H1 (cell line): ENCODE results near the gene RAB8B. TPM values are rescaled to one million over a fixed set of nuclear protein-coding genes. Genes with fewer than 3 reads are reported as not detected.

Experiments used
- CTCF ChIA-PET: fragments of 300-600 bp; sonication (Branson Sonifier 250); formaldehyde crosslinking; loops from one replicate; lab custom pipeline; 2021; ENCODE audit not compliant: partially characterized antibody; lab: Charles Lee
- POLR2A ChIA-PET: fragments of 300-600 bp; sonication (Branson Sonifier 250); formaldehyde crosslinking; loops from one replicate; lab custom pipeline; 2021; ENCODE audit warnings: inconsistent platforms; ENCODE audit not compliant: partially characterized antibody; lab: Charles Lee
- DNase-seq, 2 experiments: peaks; one replicate each; pipeline versions ENCODE4 v3.0.0 to v3.0.0-alpha.2; 2010 to 2022; ENCODE audit warnings: low spot score in 2 of 2, low read depth in 1 of 2, mixed read lengths in 1 of 2
- FAIRE-seq: peaks from 2 replicates; lab custom pipeline; 2011; peaks lifted over from hg19 to GRCh38; lab: Jason Lieb, UNC
- H2AFZ ChIP-seq: 2 replicates; pipeline ENCODE4 v1.8.1; 2012; ENCODE audit warnings: low read length, inconsistent platforms
- H2AK5ac ChIP-seq: 2 replicates; pipeline ENCODE4 v1.6.1; 2013; ENCODE audit warnings: low read depth, low read length
- H2BK120ac ChIP-seq: replicated peaks from 2 replicates; pipeline ENCODE3; 2013; ENCODE audit warnings: low read depth, low read length, inconsistent platforms
- H2BK12ac ChIP-seq: 2 replicates; pipeline ENCODE4 v1.6.1; 2013; ENCODE audit warnings: low read depth, low read length
- H2BK15ac ChIP-seq: 2 replicates; pipeline ENCODE4 v1.6.1; 2013; ENCODE audit warnings: low read length
- H2BK20ac ChIP-seq: 2 replicates; pipeline ENCODE4 v1.6.1; 2013; ENCODE audit warnings: low read length
- H2BK5ac ChIP-seq: 2 replicates; pipeline ENCODE4 v1.6.1; 2013; ENCODE audit warnings: low read depth, low read length
- H3K14ac ChIP-seq: 2 replicates; pipeline ENCODE4 v1.6.1; 2013; ENCODE audit warnings: inconsistent platforms; ENCODE audit not compliant: insufficient read length
- H3K18ac ChIP-seq: 2 replicates; pipeline ENCODE4 v1.6.1; 2013; ENCODE audit warnings: low read length; ENCODE audit errors: extremely low read depth
- H3K23ac ChIP-seq: 2 replicates; pipeline ENCODE4 v1.6.1; 2013; ENCODE audit warnings: inconsistent platforms; ENCODE audit not compliant: insufficient read length
- H3K23me2 ChIP-seq: 2 replicates; pipeline ENCODE4 v1.6.1; 2013; ENCODE audit warnings: low read depth, low read length
- H3K27ac ChIP-seq: 2 replicates; pipeline ENCODE4 v1.6.1; 2011; ENCODE audit warnings: low read depth, low read length, inconsistent platforms
- H3K27me3 ChIP-seq, 4 experiments: replicated peaks in 1 of 4; 1 replicate in 1 of 4; 2 replicates in 3 of 4; pipeline versions ENCODE4 v1.6.1 to v1.8.1; 2011 to 2013; ENCODE audit warnings: low read length in 3 of 4, mild to moderate bottlenecking in 3 of 4, inconsistent platforms in 2 of 4, mixed read lengths in 2 of 4, moderate library complexity in 1 of 4; ENCODE audit not compliant: control insufficient read depth in 3 of 4, insufficient read depth in 3 of 4; ENCODE audit errors: extremely low read depth in 1 of 4
- H3K36me3 ChIP-seq, 4 experiments: 2 replicates each; pipeline versions ENCODE4 v1.6.1 to v1.8.1; 2011 to 2013; ENCODE audit warnings: mild to moderate bottlenecking in 4 of 4, low read length in 3 of 4, moderate library complexity in 2 of 4, control low read depth in 1 of 4, inconsistent platforms in 1 of 4; ENCODE audit not compliant: insufficient read depth in 4 of 4, control insufficient read depth in 2 of 4
- H3K4ac ChIP-seq: replicated peaks from 2 replicates; pipeline ENCODE3; 2013; ENCODE audit warnings: low read length, low read depth, mixed read lengths, inconsistent platforms; ENCODE audit not compliant: insufficient read length
- H3K4me1 ChIP-seq, 4 experiments: replicated peaks in 1 of 4; 1 replicate in 1 of 4; 2 replicates in 3 of 4; pipeline versions ENCODE4 v1.6.1 to v1.8.1; 2011 to 2013; ENCODE audit warnings: low read length in 3 of 4, inconsistent platforms in 2 of 4, mixed read lengths in 1 of 4; ENCODE audit not compliant: insufficient read depth in 4 of 4, control insufficient read depth in 3 of 4
- H3K4me2 ChIP-seq, 2 experiments: 2 replicates each; pipeline versions ENCODE4 v1.6.1 to v1.8.1; 2011 to 2013; ENCODE audit warnings: low read depth in 2 of 2, low read length in 2 of 2, control low read depth in 1 of 2, inconsistent platforms in 1 of 2, mild to moderate bottlenecking in 1 of 2; ENCODE audit not compliant: insufficient read depth in 1 of 2
- H3K4me3 ChIP-seq, 4 experiments: fragments of 200-600, 300-600 bp in 1 of 4; sonication (generic), shearing (Covaris generic), sonication (Bioruptor Twin) in 1 of 4; 2 replicates each; pipeline versions ENCODE4 v1.5.1 to v1.8.1; 2011 to 2016; ENCODE audit warnings: low read length in 4 of 4, low read depth in 3 of 4, control low read depth in 2 of 4, inconsistent platforms in 2 of 4, mild to moderate bottlenecking in 2 of 4, mixed read lengths in 1 of 4, moderate library complexity in 1 of 4; ENCODE audit not compliant: insufficient read depth in 2 of 4; ENCODE audit errors: extremely low read depth in 1 of 4
- H3K56ac ChIP-seq: replicated peaks from 2 replicates; pipeline ENCODE3; 2013; ENCODE audit warnings: low read depth, mild to moderate bottlenecking, mixed read lengths, low read length, inconsistent platforms; ENCODE audit not compliant: insufficient read length
- H3K79me1 ChIP-seq: 2 replicates; pipeline ENCODE4 v1.6.1; 2013; ENCODE audit warnings: low read depth, low read length, control low read depth
- H3K79me2 ChIP-seq, 2 experiments: 2 replicates each; pipeline versions ENCODE4 v1.6.1 to v1.8.1; 2012 to 2013; ENCODE audit warnings: low read length in 2 of 2, mild to moderate bottlenecking in 2 of 2, inconsistent platforms in 1 of 2; ENCODE audit not compliant: insufficient read depth in 2 of 2, control insufficient read depth in 1 of 2
- H3K9ac ChIP-seq, 4 experiments: replicated peaks in 1 of 4; 1 replicate in 1 of 4; 2 replicates in 3 of 4; pipeline versions ENCODE4 v1.6.1 to v1.8.1; 2011 to 2013; ENCODE audit warnings: low read depth in 3 of 4, low read length in 3 of 4, control low read depth in 2 of 4, mild to moderate bottlenecking in 2 of 4, moderate library complexity in 2 of 4, inconsistent platforms in 1 of 4; ENCODE audit errors: extremely low read depth in 1 of 4
- H3K9me3 ChIP-seq, 2 experiments: 2 replicates each; pipeline versions ENCODE4 v1.6.1 to v1.8.1; 2012 to 2013; ENCODE audit warnings: mild to moderate bottlenecking in 2 of 2, moderate library complexity in 2 of 2, control low read depth in 1 of 2, inconsistent platforms in 1 of 2, low read depth in 1 of 2, low read length in 1 of 2, mixed read lengths in 1 of 2; ENCODE audit not compliant: insufficient read depth in 2 of 2
- H4K20me1 ChIP-seq, 2 experiments: replicated peaks in 1 of 2; 2 replicates each; pipeline versions ENCODE3 to v1.8.1; 2011 to 2013; ENCODE audit warnings: inconsistent platforms in 2 of 2, low read length in 2 of 2, mild to moderate bottlenecking in 1 of 2; ENCODE audit not compliant: insufficient read depth in 2 of 2, control insufficient read depth in 1 of 2
- H4K5ac ChIP-seq: 2 replicates; pipeline ENCODE4 v1.6.1; 2013; ENCODE audit warnings: low read length, low read depth, mixed read lengths, inconsistent platforms; ENCODE audit not compliant: insufficient read length
- H4K8ac ChIP-seq: 2 replicates; pipeline ENCODE4 v1.8.0; 2013; ENCODE audit warnings: mild to moderate bottlenecking, moderate library complexity, low read length, inconsistent platforms; ENCODE audit not compliant: insufficient read depth; ENCODE audit errors: extremely low read depth
- H4K91ac ChIP-seq: replicated peaks from 2 replicates; pipeline ENCODE3; 2013; ENCODE audit warnings: low read length, mixed read lengths, inconsistent platforms; ENCODE audit not compliant: insufficient read length
- NRF1 ChIP-seq: IDR thresholded peaks from 2 replicates; pipeline ENCODE4 v1.6.1; 2011; ENCODE audit warnings: mild to moderate bottlenecking, low read depth, low read length, improper control_type of control experiment
- POLR2A ChIP-seq, 2 experiments: IDR thresholded peaks; 1 replicate in 1 of 2; 2 replicates in 1 of 2; pipeline ENCODE4 v1.6.1; 2011; ENCODE audit warnings: low read depth in 2 of 2, low read length in 2 of 2, mild to moderate bottlenecking in 2 of 2; ENCODE audit errors: control extremely low read depth in 1 of 2
- POLR2AphosphoS5 ChIP-seq: IDR thresholded peaks from 2 replicates; pipeline ENCODE4 v1.6.1; 2011; ENCODE audit warnings: low read depth, low read length
- RAD21 ChIP-seq, 2 experiments: IDR thresholded peaks in 1 of 2; conservative IDR thresholded peaks in 1 of 2; 2 replicates each; pipeline ENCODE4 v1.6.1; 2011; ENCODE audit warnings: low read depth in 2 of 2, low read length in 2 of 2, improper control_type of control experiment in 1 of 2, inconsistent platforms in 1 of 2, mild to moderate bottlenecking in 1 of 2, moderate library complexity in 1 of 2
- WGBS, 2 experiments: shearing (Covaris generic) in 1 of 2; methylation state at CpG; one replicate each; pipeline versions ENCODE4 v1.1.6 to v1.1.7; 2013 to 2015; ENCODE audit warnings: low lambda C conversion rate in 2 of 2, mixed read lengths in 2 of 2, inconsistent platforms in 1 of 2, low coverage in 1 of 2, missing lambda C conversion rate in 1 of 2; ENCODE audit not compliant: insufficient replicate concordance in 2 of 2, insufficient coverage in 1 of 2, insufficient read length in 1 of 2; ENCODE audit errors: extremely low coverage in 1 of 2, missing lambda C conversion rate in 1 of 2; 5-methylcytosine and 5-hydroxymethylcytosine counted together
- polyA plus RNA-seq, 7 experiments: library from polyadenylated mRNA; depleted of rRNA in 3 of 7; stranded (reverse) in 5 of 7; unstranded in 2 of 7; fragments of >200 nt in 5 of 7; fragments of 200-250 nt in 2 of 7; gene quantifications; 1 replicate in 5 of 7; 2 replicates in 1 of 7; 4 replicates in 1 of 7; pipeline versions ENCODE4 v1.2.1 to v1.2.3, GENCODE V29; 2011 to 2013; ENCODE audit warnings: missing spikeins in 2 of 7, mixed read lengths in 2 of 7
- total RNA-seq: library from RNA; stranded (reverse); fragmentation: NEBNext Ultra II Directional; extraction: Animal tissue kit (Norgen Biotek cat#: 25700); gene quantifications from 2 replicates; pipeline ENCODE4 v1.2.1, GENCODE V29; 2021
- TF ChIP-seq, protein P1 (sequence below), 3 experiments: IDR thresholded peaks; 1 replicate in 2 of 3; 2 replicates in 1 of 3; pipeline versions ENCODE4 v1.5.1 to v1.6.1; 2011; ENCODE audit warnings: low read length in 3 of 3, mild to moderate bottlenecking in 3 of 3, inconsistent platforms in 2 of 3, low read depth in 1 of 3, moderate library complexity in 1 of 3; ENCODE audit not compliant: insufficient read depth in 1 of 3; ENCODE audit errors: control extremely low read depth in 1 of 3

Gene RAB8B
- total and polyA plus RNA-seq, 2 of the 8 experiments (the other 6 are each of a cell fraction or from before 2014, with no cell fraction given), result 9.5 to 47.8 TPM

DNA sequence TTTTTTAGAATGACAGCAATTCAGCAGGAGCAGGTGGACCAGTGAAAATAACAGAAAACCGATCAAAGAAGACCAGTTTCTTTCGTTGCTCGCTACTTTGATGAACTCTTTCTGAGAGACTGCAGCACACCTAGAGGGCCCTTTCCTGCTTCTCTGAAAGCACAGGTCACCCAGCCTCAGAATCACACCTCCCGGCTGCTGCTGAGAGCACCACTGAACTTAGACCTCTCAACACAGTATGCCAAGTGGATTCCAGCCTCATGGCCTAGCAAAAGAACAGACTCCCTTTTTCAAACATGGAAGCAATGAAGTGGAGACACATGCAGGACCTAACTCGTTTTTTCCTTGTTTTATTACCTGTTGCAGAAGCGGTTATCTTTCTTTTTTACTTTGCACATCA, 74.1 kb downstream of the RAB8B start:
- ChIA-PET CTCF (no interaction called here), POLR2A (no interaction called here)
- Histone ChIP-seq H3K18ac (no peak overlapping the region), H3K36me3 (peaks cover 2 to 21% (median 6%) of the 10 kb centered on the region in 4 experiments; a peak in 5 of 8 replicates), H3K4me3 (no peak overlapping the region), H2AK5ac (no peak overlapping the region), H3K56ac (no peak overlapping the region), H2BK5ac (no peak overlapping the region), H3K23ac (no peak overlapping the region), H3K79me2 (no peaks in the 10 kb centered on the region), H3K14ac (no peak overlapping the region), H4K5ac (no peak overlapping the region), H2BK20ac (no peak overlapping the region), H2BK120ac (no peak overlapping the region), H3K4me1 (no peaks in the 10 kb centered on the region), H4K8ac (no peak overlapping the region), H2BK15ac (no peak overlapping the region), H3K4me2 (no peak overlapping the region), H3K23me2 (no peaks in the 10 kb centered on the region), H3K4ac (no peak overlapping the region), H4K20me1 (no peaks in the 10 kb centered on the region), H3K9ac (no peak overlapping the region), H2AFZ (no peak overlapping the region), H3K79me1 (no peaks in the 10 kb centered on the region), H3K27ac (0 out of 2 replicates have a peak overlapping the region, but pooled peaks have one; percentile 6), H2BK12ac (no peak overlapping the region), H4K91ac (no peak overlapping the region), H3K9me3 (no peaks in the 10 kb centered on the region), H3K27me3 (no peaks in the 10 kb centered on the region)
- FAIRE-seq (no peak), DNase-seq (no peak)
- TF ChIP-seq RAD21 (IDR thresholded peaks at IDR 0.05 in 1 of 2, conservative IDR thresholded peaks at IDR 0.05 in 1 of 2; ENCODE audit: low read depth in 2 of 2, low read length in 2 of 2) (no peak), POLR2A (IDR thresholded peaks at IDR 0.05; ENCODE audit: control extremely low read depth in 1 of 2, low read depth in 2 of 2, low read length in 2 of 2) (no peak), NRF1 (no peak), POLR2AphosphoS5 (no peak)
- TF ChIP-seq, protein P1, sequence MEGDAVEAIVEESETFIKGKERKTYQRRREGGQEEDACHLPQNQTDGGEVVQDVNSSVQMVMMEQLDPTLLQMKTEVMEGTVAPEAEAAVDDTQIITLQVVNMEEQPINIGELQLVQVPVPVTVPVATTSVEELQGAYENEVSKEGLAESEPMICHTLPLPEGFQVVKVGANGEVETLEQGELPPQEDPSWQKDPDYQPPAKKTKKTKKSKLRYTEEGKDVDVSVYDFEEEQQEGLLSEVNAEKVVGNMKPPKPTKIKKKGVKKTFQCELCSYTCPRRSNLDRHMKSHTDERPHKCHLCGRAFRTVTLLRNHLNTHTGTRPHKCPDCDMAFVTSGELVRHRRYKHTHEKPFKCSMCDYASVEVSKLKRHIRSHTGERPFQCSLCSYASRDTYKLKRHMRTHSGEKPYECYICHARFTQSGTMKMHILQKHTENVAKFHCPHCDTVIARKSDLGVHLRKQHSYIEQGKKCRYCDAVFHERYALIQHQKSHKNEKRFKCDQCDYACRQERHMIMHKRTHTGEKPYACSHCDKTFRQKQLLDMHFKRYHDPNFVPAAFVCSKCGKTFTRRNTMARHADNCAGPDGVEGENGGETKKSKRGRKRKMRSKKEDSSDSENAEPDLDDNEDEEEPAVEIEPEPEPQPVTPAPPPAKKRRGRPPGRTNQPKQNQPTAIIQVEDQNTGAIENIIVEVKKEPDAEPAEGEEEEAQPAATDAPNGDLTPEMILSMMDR (IDR thresholded peaks at IDR 0.05; ENCODE audit: control extremely low read depth in 1 of 3, insufficient read depth in 1 of 3, low read depth in 1 of 3, low read length in 3 of 3), result no peak
- WGBS, 2 experiments, result 94% methylated on average over 6 of the region's 6 CpGs; no CpG with 5 or more reads in 1 of the 2 experiments
